ENCODE results near the gene VAMP4. TPM values are rescaled to one million over a fixed set of nuclear protein-coding genes. Genes with fewer than 3 reads are reported as not detected.

The VAMP4 gene
- total RNA-seq, 1 experiment from 2014 or later, result 2.0 TPM

DNA sequence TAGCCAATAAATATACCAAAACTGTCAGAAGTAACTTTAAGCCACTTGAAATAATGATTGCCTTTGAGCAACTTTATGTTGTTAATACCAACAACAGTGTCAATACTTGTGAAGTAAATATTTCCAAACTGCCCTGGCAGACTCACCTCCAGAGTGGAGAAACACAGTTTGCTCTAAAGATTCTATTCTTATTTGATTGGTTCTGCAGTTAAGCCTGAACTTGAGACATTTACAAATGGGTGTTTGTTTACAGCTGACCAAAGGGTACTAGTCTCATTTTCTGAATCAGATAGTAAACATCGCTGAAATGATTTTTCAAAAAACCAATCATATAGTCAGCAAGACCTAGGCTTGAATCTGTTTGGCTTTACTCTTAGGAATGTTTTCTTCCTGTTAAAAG, 88.1 kb downstream of the VAMP4 start:
- DNase-seq (ENCODE audit: low read depth), result no peak

DNA sequence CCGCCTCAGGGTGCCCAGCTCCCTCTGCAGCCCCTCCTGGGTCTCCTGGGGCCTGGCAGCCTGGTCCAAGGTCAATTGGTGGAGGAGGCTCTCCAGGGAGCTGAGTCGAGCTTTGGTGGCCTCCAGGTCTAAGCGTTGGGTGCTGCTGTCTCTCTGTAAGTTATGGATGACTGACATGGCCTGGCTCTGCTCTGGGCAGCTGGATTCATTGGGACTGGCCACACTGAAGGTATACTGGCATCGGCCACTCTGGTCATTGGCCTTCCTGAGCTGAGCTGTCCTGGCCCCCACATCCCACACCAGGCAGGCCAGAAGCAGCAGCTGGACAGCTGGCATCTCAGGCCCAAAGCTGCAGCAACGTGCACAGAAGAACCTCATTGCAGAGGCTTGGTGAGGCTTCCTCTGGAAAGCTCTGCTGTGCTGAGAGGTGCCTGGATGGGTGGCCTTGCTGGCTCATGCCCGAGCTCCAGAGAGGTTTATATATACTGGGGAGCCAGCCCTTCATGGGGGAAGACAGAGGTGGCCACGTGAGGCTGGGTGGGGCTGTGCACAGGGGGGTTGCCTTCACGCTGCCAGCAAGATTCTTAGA, 89.5 kb downstream of the VAMP4 start, which contains the start of gene MYOC:
MYOC (minus strand) TSS at position 455 of the 589 bp plus-strand sequence; CDS start at position 378, 77 bp downstream.
- DNase-seq (ENCODE audit: low read depth), result no peak

Small RNA genes within 50 kb of the gene (small RNA-seq; reads per million reads assigned to genes)
- not detected for gene RF00601

Other genes starting within 250 kb of the VAMP4 start
- not detected in 2 replicates for gene MYOCOS, start 119.8 kb downstream of the VAMP4 start, total RNA-seq (2014; rRNA removed; shearing (Covaris generic))
- not detected in 2 replicates for gene MYOC, start 89.4 kb downstream of the VAMP4 start, total RNA-seq (2014; rRNA removed; shearing (Covaris generic))
- 64.8 and 87.6 TPM in 2 replicates for gene METTL13, start 39.6 kb upstream of the VAMP4 start, total RNA-seq (2014; rRNA removed; shearing (Covaris generic))
- 1.6 and 1.8 TPM in 2 replicates for gene DNM3, start 99.4 kb upstream of the VAMP4 start, total RNA-seq (2014; rRNA removed; shearing (Covaris generic))

Measured in HT1080 (cell line).